Glomerular endothelial cell (primary cell): ENCODE results near the gene MSANTD1. TPM values are rescaled to one million over a fixed set of nuclear protein-coding genes. Genes with fewer than 3 reads are reported as not detected.

Experiments
- DNase-seq: peaks from one replicate; pipeline ENCODE4 v3.0.0-alpha.2; 2011; ENCODE audit warnings: low read depth, low spot score; ENCODE audit errors: extremely low read depth
- total RNA-seq: library from RNA; depleted of rRNA; stranded (reverse); fragments of >200 nt; gene quantifications from 2 replicates; pipeline ENCODE4 v1.2.3, GENCODE V29; 2015

Gene MSANTD1
- total RNA-seq, 1 donor from 2014 or later: 0.64 TPM

DNA sequence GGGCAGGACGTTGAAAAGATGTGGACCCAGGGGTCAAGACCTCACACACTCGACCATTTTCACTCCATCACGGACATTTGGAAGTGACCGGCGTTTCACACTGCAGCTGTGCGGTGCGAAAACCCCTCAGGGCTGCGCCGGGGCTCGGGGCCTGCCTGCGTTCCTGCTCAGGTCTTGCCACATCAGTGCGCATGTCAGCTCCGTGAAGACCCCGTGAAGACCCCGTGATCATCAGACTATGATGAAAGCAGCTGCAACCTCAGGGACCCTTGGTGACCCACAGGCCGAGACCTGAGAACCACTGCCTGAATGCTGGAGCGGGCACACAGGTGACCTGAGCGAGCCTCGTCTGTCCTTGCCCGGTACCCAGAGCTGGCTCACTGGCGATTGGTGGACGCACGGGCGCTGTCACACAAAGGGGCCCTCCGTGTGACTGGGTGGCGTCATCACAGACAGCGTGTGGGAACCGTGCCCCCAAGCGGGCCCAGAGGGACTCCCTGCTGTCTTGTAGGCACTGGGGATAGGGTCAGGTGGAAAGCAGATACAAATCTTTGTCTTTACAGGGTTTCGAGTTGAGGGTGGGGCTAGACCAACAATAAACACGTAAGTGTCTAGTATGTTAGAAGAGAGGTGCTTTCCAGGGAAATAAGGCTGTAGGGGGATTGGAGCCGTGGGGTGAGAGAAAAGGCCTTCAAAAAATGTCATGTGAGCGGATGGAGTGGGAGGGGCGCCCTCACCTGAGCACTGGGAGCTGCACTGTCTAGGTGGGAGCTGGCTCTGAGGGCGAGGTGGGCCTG, 12.7 kb downstream of the MSANTD1 start:
- no peak for DNase-seq

DNA sequence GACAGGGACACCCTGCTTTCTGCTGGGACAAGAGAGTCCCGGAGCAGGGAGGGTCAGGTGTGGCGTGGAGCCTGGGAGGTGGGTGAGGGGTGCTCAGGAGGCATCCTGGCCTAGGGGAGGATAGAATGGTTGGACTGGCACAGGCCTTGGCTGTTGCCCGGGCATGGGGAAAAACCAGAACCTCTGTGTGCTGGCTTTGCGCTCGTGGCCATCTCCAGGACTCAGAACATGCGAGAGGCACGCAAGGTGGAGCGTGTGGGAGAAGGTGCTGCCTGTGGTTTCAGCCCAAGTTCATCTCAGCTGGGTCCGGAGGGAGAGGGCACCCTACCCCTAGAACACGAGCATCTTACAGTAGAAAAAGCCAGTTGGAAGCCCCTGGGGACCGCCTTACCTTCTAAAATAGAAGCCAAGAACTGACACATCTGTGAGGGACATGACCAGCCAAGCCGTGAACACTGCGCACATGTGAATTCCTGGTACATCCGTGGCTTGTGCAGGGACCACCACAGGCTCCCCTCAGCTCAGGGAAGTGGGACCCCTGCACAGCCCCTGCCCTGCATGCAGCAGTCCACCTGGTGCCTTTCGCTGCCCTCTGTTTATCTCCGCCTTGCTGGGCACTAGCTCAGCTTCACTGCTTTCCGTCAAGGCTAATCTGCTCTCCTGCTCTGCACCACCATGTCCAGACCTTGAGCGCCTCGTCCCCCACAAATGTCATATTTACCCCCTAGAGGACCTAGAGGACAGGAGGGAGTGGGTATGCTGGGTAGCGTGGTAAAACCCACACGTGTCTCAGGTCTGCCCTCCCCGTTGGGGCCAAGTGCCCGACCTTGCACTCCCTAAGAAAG, 13.5 kb downstream of the MSANTD1 start:
- no peak for DNase-seq

- DNase-seq: no peak
These were observed 14.3 kb downstream of the MSANTD1 start for GRCh38 chr4:3263053-3263875.

DNA sequence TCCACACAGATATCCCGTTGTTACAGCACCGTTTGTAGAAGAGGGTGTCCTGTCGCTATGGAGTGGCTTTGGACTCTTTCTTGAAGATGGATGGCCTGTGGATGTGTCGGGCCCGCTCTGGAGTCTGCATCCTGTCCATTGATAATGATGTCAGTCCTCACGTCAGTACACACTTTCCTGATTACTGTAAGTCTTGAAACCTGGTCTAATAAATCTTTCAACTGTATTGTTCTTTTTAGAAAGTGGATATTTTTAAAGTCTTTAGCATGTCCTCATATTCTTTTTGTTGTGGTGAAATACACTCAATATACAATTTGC, 14.9 kb downstream of the MSANTD1 start:
- DNase-seq: no peak

DNA sequence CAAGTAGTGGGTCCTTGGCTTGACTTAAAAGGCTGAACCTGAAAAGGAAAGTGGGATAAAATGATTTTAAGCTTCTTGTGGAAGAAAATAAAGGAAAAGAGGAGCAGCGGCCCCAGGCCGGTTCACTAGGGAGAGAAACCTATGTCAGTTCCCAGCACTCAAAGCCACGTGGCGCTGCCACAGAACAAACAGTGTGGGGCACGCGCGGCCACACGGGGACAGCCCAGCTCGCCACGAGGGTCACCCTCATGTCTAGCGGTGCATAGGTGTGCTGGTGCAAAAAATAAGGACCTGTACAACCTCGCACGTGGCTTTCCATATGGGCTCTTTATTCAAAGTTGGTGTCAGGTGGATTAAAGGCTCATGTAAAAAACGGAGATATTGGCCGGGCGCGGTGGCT, 17.1 kb downstream of the MSANTD1 start:
- no peak for DNase-seq

GRCh38 chr4:3267576-3268394, 18.8 kb downstream of the MSANTD1 start:
- no peak for DNase-seq

DNA sequence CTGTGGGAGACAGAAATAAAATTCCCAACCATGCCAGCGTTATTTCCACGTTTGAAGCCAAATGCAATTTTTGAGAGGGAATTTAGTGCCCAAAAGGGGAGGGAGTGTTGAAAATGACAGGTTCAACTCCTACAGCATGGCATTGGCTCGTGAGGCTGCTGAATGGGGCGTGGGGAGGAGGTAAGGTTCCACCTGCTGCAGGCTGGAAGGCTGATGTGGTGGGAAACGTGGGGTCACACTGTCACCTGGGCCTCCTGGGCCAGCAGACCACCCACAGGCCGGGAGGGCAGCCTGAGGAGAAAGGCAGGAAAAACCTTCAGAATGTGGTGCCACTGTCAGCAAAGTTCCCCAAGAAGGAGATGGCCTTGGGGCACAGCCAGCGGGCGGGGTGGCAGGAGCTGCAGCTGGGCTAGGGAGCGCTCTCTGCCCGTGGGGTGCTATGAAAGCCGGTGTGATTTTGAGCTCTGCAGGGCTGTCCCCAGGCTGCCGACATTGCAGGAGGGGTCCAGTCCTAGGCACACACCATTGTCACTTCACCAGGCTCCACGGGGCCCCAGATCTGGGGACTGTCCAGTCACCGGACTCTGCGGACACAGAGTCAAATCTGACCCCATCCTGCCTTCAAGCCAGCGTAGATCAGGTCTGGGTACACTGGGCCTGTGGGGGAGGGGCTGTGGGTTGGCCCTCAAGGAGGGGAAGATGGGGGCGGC, 19.6 kb downstream of the MSANTD1 start:
- DNase-seq: no peak

- DNase-seq: no peak
These were observed 20.4 kb downstream of the MSANTD1 start for GRCh38 chr4:3269105-3269927.

DNA sequence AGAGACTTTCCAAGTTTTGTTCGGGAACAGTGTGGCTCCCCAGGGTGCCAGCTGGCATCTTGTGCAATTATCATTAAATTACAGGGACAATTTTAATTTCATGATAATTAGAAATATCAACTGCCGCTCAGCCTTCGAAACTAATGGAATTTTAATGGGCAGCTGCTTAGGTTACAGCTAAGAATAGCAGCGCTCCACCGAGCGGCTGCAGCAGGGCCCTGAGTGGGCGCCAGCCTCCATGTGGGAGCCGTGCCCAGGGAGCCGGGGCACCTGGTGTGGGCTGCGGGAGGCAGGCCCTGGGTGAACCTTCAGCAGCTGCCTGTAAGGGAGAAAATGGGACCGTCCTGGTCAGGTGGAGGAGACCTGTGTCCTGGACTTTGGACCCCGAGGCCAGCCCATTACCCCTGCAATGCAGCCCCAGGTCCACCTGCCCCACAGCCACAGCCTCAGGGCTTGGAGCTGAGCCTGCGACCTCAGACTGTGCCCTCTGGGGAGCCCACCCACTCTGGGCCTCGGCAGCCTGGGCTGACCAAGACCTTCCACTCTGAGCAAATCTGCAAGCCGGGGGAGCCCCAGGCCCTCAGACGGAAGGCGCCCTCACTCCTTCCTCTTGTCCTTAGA, 21.1 kb downstream of the MSANTD1 start:
- DNase-seq: no peak

DNA sequence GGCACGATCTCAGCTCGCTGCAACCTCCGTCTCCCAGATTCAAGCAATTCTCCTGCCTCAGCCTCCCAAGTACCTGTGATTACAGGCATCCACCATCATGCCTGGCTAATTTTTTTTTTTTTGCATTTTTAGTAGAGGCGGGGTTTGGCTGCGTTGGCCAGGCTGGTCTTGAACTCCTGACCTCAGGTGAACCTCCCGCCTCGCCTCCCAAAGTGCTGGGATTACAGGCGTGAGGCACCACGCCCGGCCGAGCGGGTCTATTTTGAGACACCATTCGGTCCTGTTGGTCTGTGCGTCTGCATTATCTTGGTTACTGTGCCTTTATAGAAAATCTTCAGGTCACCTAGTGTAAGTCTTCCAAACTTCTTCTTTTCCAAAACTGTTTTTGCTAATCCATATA, 22.2 kb downstream of the MSANTD1 start:
- DNase-seq: no peak

DNA sequence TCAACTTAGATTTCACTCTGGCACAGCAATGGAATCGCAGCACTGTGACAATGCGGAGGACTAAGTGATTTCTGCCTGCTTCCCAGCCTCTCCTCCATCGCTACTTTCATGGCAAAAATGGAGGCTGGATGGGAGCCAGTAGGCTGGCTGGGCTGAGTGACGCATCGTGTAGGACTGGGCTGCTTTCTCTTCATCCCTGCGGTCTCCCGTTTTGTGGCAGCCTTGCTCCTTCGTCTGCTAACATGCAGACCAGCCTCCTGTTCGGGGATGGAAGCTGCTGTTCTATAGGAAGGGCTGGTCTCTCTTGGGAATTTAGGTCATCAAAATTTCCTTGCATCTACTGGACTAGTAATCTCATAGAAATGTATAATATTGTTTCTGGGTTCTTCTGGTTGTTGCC, 28.0 kb downstream of the MSANTD1 start:
- no peak for DNase-seq

- no peak for DNase-seq
These were observed 31.5 kb downstream of the MSANTD1 start for GRCh38 chr4:3280466-3280865.

DNA sequence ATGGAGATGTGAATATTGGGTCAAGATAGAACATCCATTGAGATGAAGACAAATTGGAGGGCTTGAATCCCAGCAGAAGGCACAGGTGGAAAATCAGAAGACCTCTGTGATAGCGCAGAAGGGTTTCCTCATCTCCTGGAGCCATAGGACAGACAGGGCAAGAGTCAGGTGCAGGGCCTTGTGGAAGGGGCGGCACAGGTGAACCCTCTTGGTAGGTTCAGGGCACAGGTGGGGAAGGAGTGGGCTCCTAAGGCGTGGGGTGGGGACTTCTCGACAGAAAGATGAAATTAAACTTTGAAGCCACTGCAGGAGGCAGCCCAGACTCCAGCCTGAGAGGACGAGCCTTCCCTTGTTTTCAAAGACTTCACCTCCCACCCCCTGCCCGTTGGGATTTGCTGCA, 34.5 kb downstream of the MSANTD1 start:
- DNase-seq: no peak

DNA sequence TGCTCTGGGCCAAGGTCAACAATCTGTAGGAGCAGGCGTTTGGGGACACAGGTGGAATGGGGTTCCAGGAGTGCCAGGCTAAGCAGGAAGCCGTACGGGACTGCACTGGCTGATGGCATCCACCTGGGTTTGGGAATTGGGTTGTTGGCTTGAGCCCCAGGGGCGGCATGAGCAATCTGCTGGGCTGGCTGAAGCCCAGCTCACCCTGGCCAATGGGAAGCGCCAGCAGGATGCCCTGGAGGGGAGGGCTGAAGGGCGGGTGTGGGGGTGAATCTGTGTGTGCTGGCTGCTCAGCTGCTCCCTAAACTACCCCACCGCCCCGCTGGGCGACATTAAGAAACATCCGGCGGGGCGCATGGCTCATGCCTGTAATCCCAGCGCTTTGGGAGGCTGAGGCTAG, 35.0 kb downstream of the MSANTD1 start:
- no peak for DNase-seq

GRCh38 chr4:3284734-3285557, 36.0 kb downstream of the MSANTD1 start:
- no peak for DNase-seq

GRCh38 chr4:3285558-3286334, 36.8 kb downstream of the MSANTD1 start:
- DNase-seq: no peak
